Adrenal gland (tissue), 12 donors: ENCODE data around the gene ARHGEF4. TPM values are rescaled to one million over a fixed set of nuclear protein-coding genes. Genes with fewer than 3 reads are reported as not detected.

Experiments
- DNase-seq, 7 donors: peaks; one replicate each; pipeline ENCODE4 v3.0.0-alpha.2; 2019 to 2020
- H3K27ac ChIP-seq, 5 donors: fragments of 200-600 bp; sonication (generic) in 4 of 5; 1 replicate in 3 of 5; 2 replicates in 2 of 5; pipeline versions ENCODE4 v1.5.1 to v1.8.0; 2016 to 2020; ENCODE audit warnings: mild to moderate bottlenecking in 1 of 5
- H3K27me3 ChIP-seq: fragments of 200-600 bp; 2 replicates; pipeline ENCODE4 v1.8.0; 2021
- H3K36me3 ChIP-seq, 2 donors: fragments of 200-600 bp; replicated peaks in 1 of 2; 1 replicate in 1 of 2; 2 replicates in 1 of 2; pipeline versions ENCODE4 v1.5.1 to v1.8.0; 2018 to 2022
- H3K4me1 ChIP-seq, 2 donors: fragments of 200-600 bp; replicated peaks in 1 of 2; 1 replicate in 1 of 2; 2 replicates in 1 of 2; pipeline versions ENCODE4 v1.5.1 to v1.8.0; 2018 to 2021
- H3K4me3 ChIP-seq, 4 donors: fragments of 200-600 bp; sonication (generic) in 3 of 4; one replicate each; pipeline ENCODE4 v1.5.1; 2016 to 2018
- H3K9me3 ChIP-seq, 3 donors: fragments of 200-600 bp; sonication (generic) in 1 of 3; replicated peaks in 1 of 3; 1 replicate in 2 of 3; 2 replicates in 1 of 3; pipeline versions ENCODE4 v1.5.1 to v1.8.0; 2016 to 2021
- CTCF ChIP-seq, 6 experiments: fragments of 450-650 bp in 4 of 6; fragments of 200-600 bp in 2 of 6; sonication (generic) in 1 of 6; IDR thresholded peaks; 1 replicate in 5 of 6; 2 replicates in 1 of 6; pipeline versions ENCODE4 v1.5.1 to v1.8.0; 2016 to 2021; ENCODE audit warnings: antibody characterized with exemption in 6 of 6, mild to moderate bottlenecking in 2 of 6, moderate library complexity in 1 of 6
- POLR2A ChIP-seq, 2 donors: fragments of 450-650 bp; IDR thresholded peaks; one replicate each; pipeline ENCODE4 v1.6.1; 2017; ENCODE audit warnings: antibody characterized with exemption in 2 of 2, mild to moderate bottlenecking in 2 of 2, moderate library complexity in 1 of 2
- WGBS, 4 donors: extraction: QIAGEN DNeasy Blood & Tissue Kit in 2 of 4; methylation state at CpG; one replicate each; pipeline versions ENCODE4 v1.1.5 to v1.1.7; 2013 to 2017; 5-methylcytosine and 5-hydroxymethylcytosine counted together
- intact Hi-C, 2 donors: fragments of 100-400 bp; cut with DNase I; formaldehyde crosslinking; loops; one replicate each; pipeline versions ENCODE4 v1.14.1 to v1.15.0; 2022 to 2023
- polyA plus RNA-seq, 3 donors: library from polyadenylated mRNA; stranded (reverse); fragments of 200-250 nt in 2 of 3; fragments of 350-450 nt in 1 of 3; fragmentation: Illumina TruSeq in 1 of 3; extraction: RNeasy Lipid Tissue Mini Kit (QIAGEN cat#74804) in 1 of 3; gene quantifications; one replicate each; pipeline ENCODE4 v1.2.3, GENCODE V29; 2013 to 2014
- total RNA-seq, 9 donors: library from RNA; depleted of rRNA in 4 of 9; stranded (reverse); fragments of >200 nt in 4 of 9; fragments of 120-200 nt in 1 of 9; fragmentation: NEBNext Ultra II Directional in 1 of 9; extraction: Animal tissue kit (Norgen Biotek cat#: 25700) in 1 of 9; gene quantifications; one replicate each; pipeline versions ENCODE4 v1.1.0 to v1.2.4, GENCODE V29; 2013 to 2023
- donor health status: healthy with polysubstance abuse.
- donor health status: Bipolar disorder and iron deficiency.
- donor health status: DM: yes; HTN: yes; CAD: no.
- donor health status: DM: no; HTN: no; CAD: no.
- donor health status: DM: no; HTN: no; CAD: no.
- donor health status: DM: yes; HTN: yes; CAD: no.

The ARHGEF4 gene
- total and polyA plus RNA-seq, 12 donors: 0.97 to 40.4 (median 5.1) TPM

- H3K27ac ChIP-seq: no peak overlapping the region
- intact Hi-C loops: no loop called here
- peaks cover 0 to 3% (median 0%) of the 10 kb centered on the region in 3 donors for H3K9me3 ChIP-seq
- H3K27me3 ChIP-seq: no peaks in the 10 kb centered on the region
- 53 to 78% (median 59%) methylated on average over 4 to 6 of the region's 6 CpGs for WGBS, 4 donors
- no peak for DNase-seq
- no peaks in the 10 kb centered on the region for H3K36me3 ChIP-seq
- no peak overlapping the region for H3K4me3 ChIP-seq
- no peaks in the 10 kb centered on the region for H3K4me1 ChIP-seq
- TF ChIP-seq CTCF (IDR thresholded peaks at IDR 0.05): no peak
Observed at GRCh38 chr2:130949954-130950353, 113.2 kb downstream of the ARHGEF4 start.

GRCh38 chr2:130951018-130951417 lies 114.3 kb downstream of the ARHGEF4 start:
- TF ChIP-seq CTCF (IDR thresholded peaks at IDR 0.05): no peak
- no peak for TF ChIP-seq POLR2A (IDR thresholded peaks at IDR 0.05)
- Histone ChIP-seq H3K4me1 (no peaks in the 10 kb centered on the region), H3K36me3 (no peaks in the 10 kb centered on the region), H3K27me3 (no peaks in the 10 kb centered on the region), H3K27ac (no peak overlapping the region), H3K4me3 (no peak overlapping the region), H3K9me3 (peaks cover 0 to 5% (median 0%) of the 10 kb centered on the region in 3 donors)
- DNase-seq: no peak
- intact Hi-C loops: no loop called here

GRCh38 chr2:130954873-130955272 lies 118.2 kb downstream of the ARHGEF4 start:
- intact Hi-C loops: no loop called here
- WGBS, 4 donors: 77 to 81% (median 79%) methylated on average over 1 of the region's 1 CpG
- no peak for DNase-seq
- Histone ChIP-seq H3K4me3 (no peak overlapping the region), H3K9me3 (peaks cover 0 to 5% (median 0%) of the 10 kb centered on the region in 3 donors), H3K4me1 (no peaks in the 10 kb centered on the region), H3K27ac (no peak overlapping the region), H3K27me3 (no peaks in the 10 kb centered on the region), H3K36me3 (no peaks in the 10 kb centered on the region)
- TF ChIP-seq POLR2A (IDR thresholded peaks at IDR 0.05) (no peak), CTCF (IDR thresholded peaks at IDR 0.05) (no peak)

GRCh38 chr2:130957915-130958314 lies 121.2 kb downstream of the ARHGEF4 start:
- Histone ChIP-seq H3K4me1 (no peaks in the 10 kb centered on the region), H3K27me3 (no peaks in the 10 kb centered on the region), H3K9me3 (peaks cover 0 to 5% (median 0%) of the 10 kb centered on the region in 3 donors), H3K36me3 (no peaks in the 10 kb centered on the region), H3K4me3 (no peak overlapping the region), H3K27ac (no peak overlapping the region)
- intact Hi-C loops: no loop called here
- WGBS, 4 donors: 53 to 66% (median 57%) methylated on average over 2 of the region's 2 CpGs
- no peak for DNase-seq
- TF ChIP-seq POLR2A (IDR thresholded peaks at IDR 0.05) (no peak), CTCF (IDR thresholded peaks at IDR 0.05) (no peak)
